ENCODE results near the gene RAPGEF2. TPM values are rescaled to one million over a fixed set of nuclear protein-coding genes. Genes with fewer than 3 reads are reported as not detected.

Gene RAPGEF2
- total RNA-seq, 1 experiment from 2014 or later: 37.1 TPM

DNA sequence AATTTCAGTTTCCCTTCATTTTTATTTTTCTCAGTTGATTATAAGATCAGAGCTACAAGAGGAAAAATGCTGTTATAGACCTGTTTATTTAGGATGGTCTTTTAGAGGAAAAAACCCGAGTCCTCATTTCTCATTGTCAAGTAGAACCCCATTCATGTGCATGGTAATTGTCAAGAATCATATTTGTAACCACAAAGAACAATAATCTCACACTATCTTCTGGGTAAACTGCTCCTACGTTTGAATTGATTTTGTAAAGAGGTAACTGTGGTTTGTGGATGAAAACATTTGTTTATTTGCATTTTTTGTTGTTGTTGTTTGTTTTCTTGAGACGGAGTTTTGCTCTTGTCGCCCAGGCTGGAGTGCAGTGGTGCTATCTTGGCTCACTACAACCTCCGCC lies 23.8 kb downstream of the RAPGEF2 start:
- H2BK120ac ChIP-seq (ENCODE audit: low read depth, low read length, poor library complexity, severe bottlenecking): no peak overlapping the region
- no peak for DNase-seq
- TF ChIP-seq, protein P1, sequence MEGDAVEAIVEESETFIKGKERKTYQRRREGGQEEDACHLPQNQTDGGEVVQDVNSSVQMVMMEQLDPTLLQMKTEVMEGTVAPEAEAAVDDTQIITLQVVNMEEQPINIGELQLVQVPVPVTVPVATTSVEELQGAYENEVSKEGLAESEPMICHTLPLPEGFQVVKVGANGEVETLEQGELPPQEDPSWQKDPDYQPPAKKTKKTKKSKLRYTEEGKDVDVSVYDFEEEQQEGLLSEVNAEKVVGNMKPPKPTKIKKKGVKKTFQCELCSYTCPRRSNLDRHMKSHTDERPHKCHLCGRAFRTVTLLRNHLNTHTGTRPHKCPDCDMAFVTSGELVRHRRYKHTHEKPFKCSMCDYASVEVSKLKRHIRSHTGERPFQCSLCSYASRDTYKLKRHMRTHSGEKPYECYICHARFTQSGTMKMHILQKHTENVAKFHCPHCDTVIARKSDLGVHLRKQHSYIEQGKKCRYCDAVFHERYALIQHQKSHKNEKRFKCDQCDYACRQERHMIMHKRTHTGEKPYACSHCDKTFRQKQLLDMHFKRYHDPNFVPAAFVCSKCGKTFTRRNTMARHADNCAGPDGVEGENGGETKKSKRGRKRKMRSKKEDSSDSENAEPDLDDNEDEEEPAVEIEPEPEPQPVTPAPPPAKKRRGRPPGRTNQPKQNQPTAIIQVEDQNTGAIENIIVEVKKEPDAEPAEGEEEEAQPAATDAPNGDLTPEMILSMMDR (conservative IDR thresholded peaks at IDR 0.05): no peak
- no peaks in the 10 kb centered on the region for H3K27me3 Mint-ChIP-seq (ENCODE audit: low read depth)
- H2AK5ac ChIP-seq (ENCODE audit: insufficient read length, low read length): no peak overlapping the region
- no peak overlapping the region for H3K56ac ChIP-seq (ENCODE audit: insufficient read length, low read depth, low read length)
- H3K4ac ChIP-seq (ENCODE audit: low read depth, low read length): no peak overlapping the region
- no peak overlapping the region for H2AFZ ChIP-seq (ENCODE audit: low read length)
- no peaks in the 10 kb centered on the region for H3K27me3 ChIP-seq (ENCODE audit: insufficient read depth, low read length)
- H3K23me2 ChIP-seq (ENCODE audit: insufficient read length, low read depth, low read length, poor library complexity, severe bottlenecking): no peaks in the 10 kb centered on the region
- H3K79me1 ChIP-seq (ENCODE audit: insufficient read depth, low read depth, low read length, poor library complexity, severe bottlenecking): peaks cover 4% of the 10 kb centered on the region
- peaks cover 0 to 9% (median 3%) of the 10 kb centered on the region in 3 experiments; a peak in 5 of 7 replicates for H3K36me3 Mint-ChIP-seq (ENCODE audit: insufficient read depth in 1 of 3, low read depth in 3 of 3)
- H3K9me3 Mint-ChIP-seq: no peaks in the 10 kb centered on the region; a peak in 2 of 5 replicates
- H4K91ac ChIP-seq (ENCODE audit: insufficient read length, low read depth, low read length): no peak overlapping the region
- H3K27ac Mint-ChIP-seq: peak overlapping the region in 1 of 3 experiments; percentile 97; a peak in 3 of 7 replicates
- no peak overlapping the region for H2BK5ac ChIP-seq (ENCODE audit: insufficient read length, low read length)
- no peak overlapping the region for H3K14ac ChIP-seq (ENCODE audit: insufficient read depth, low read length)
- H2BK15ac ChIP-seq (ENCODE audit: low read depth, low read length): no peak overlapping the region
- H3K23ac ChIP-seq (ENCODE audit: insufficient read length, low read depth, low read length): no peak overlapping the region
- H3K18ac ChIP-seq (ENCODE audit: insufficient read length, low read depth, low read length): no peak overlapping the region
- no peak overlapping the region for H4K5ac ChIP-seq (ENCODE audit: insufficient read length, low read depth, low read length)
- H3K4me3 Mint-ChIP-seq: no peak overlapping the region
- H2BK20ac ChIP-seq (ENCODE audit: low read depth, low read length, poor library complexity, severe bottlenecking): no peak overlapping the region
- H4K20me1 ChIP-seq (ENCODE audit: control insufficient read depth, insufficient read depth, insufficient read length): no peaks in the 10 kb centered on the region
- H3K4me2 ChIP-seq (ENCODE audit: insufficient read depth, insufficient read length, low read length): no peak overlapping the region
- no peak overlapping the region for H3K9ac ChIP-seq (ENCODE audit: extremely low read depth, insufficient read length, low read length)
- WGBS (ENCODE audit: extremely low coverage, insufficient read length, low lambda C conversion rate): no CpG with 5 or more reads among the region's 5 CpGs
- H3K4me1 Mint-ChIP-seq: peaks cover 25 to 30% of the 10 kb centered on the region in 2 experiments
- no peak overlapping the region for H3T11ph ChIP-seq (ENCODE audit: low read length)
- no peaks in the 10 kb centered on the region; the same call in 1 of the 2 replicates for H3K79me2 ChIP-seq (ENCODE audit: insufficient read depth, low read length)
- no peak overlapping the region for H4K8ac ChIP-seq (replicated peaks; ENCODE audit: insufficient read length, low read depth, low read length)
- no peak overlapping the region for H2BK12ac ChIP-seq (ENCODE audit: insufficient read length, low read depth, low read length)
- H3K4me1 ChIP-seq (ENCODE audit: insufficient read depth, low read length): peaks cover 2% of the 10 kb centered on the region; the same call in 1 of the 2 replicates
- H3K27ac ChIP-seq (ENCODE audit: insufficient read length, low read depth, low read length): no peak overlapping the region
- no peaks in the 10 kb centered on the region for H3K9me3 ChIP-seq (ENCODE audit: control insufficient read depth, low read depth, low read length)
